Colonic mucosa (tissue), 4 donors: ENCODE measurements around the gene DMRTB1. TPM values are rescaled to one million over a fixed set of nuclear protein-coding genes. Genes with fewer than 3 reads are reported as not detected.

ENCODE experiments used
- DNase-seq: peaks from one replicate; pipeline ENCODE4 v3.0.0-alpha.2; 2020
- H3K27ac ChIP-seq: fragments of 200-600 bp; one replicate; pipeline ENCODE4 v1.8.0; 2021
- H3K27me3 ChIP-seq: fragments of 200-600 bp; one replicate; pipeline ENCODE4 v1.8.0; 2021
- H3K36me3 ChIP-seq: fragments of 200-600 bp; one replicate; pipeline ENCODE4 v1.8.0; 2021
- H3K4me1 ChIP-seq: fragments of 200-600 bp; one replicate; pipeline ENCODE4 v1.8.0; 2021; ENCODE audit warnings: mild to moderate bottlenecking
- H3K4me3 ChIP-seq: fragments of 200-600 bp; one replicate; pipeline ENCODE4 v1.8.0; 2021
- H3K9ac ChIP-seq, 2 donors: one replicate each; pipeline ENCODE4 v1.7.0; 2013; ENCODE audit warnings: control low read depth in 2 of 2, low read depth in 2 of 2, low read length in 2 of 2
- H3K9me3 ChIP-seq: fragments of 200-600 bp; one replicate; pipeline ENCODE4 v1.8.0; 2021
- CTCF ChIP-seq: fragments of 200-600 bp; IDR thresholded peaks from one replicate; pipeline ENCODE4 v1.8.0; 2022; ENCODE audit warnings: antibody characterized with exemption, mild to moderate bottlenecking
- intact Hi-C: fragments of 100-400 bp; cut with DNase I; formaldehyde crosslinking; loops from one replicate; pipeline ENCODE4 v1.14.1; 2022
- total RNA-seq, 2 donors: library from RNA; stranded (reverse); fragmentation: NEBNext Ultra II Directional in 1 of 2; extraction: Animal tissue kit (Norgen Biotek cat#: 25700) in 1 of 2; gene quantifications; one replicate each; pipeline ENCODE4 v1.2.1, GENCODE V29; 2021
- donor health status: healthy.
- donor health status: DM: no; HTN: no; CAD: no.
- donor health status: DM: no; HTN: no; CAD: no.

The DMRTB1 gene
- total RNA-seq, 2 donors from 2014 or later, result not detected

- no peaks in the 10 kb centered on the region for H3K9me3 ChIP-seq
- intact Hi-C loops, result no loop called here
- H3K27ac ChIP-seq, result no peak overlapping the region
- TF ChIP-seq CTCF, result no peak
- H3K4me3 ChIP-seq, result no peak overlapping the region
- H3K4me1 ChIP-seq, result no peaks in the 10 kb centered on the region
- no peaks in the 10 kb centered on the region for H3K36me3 ChIP-seq
- H3K27me3 ChIP-seq, result no peaks in the 10 kb centered on the region
- no peak overlapping the region for H3K9ac ChIP-seq
- DNase-seq, result no peak
Observed at GRCh38 chr1:53412285-53413174, 46.7 kb upstream of the DMRTB1 start.

GRCh38 chr1:53413175-53414001 lies 45.8 kb upstream of the DMRTB1 start:
- Histone ChIP-seq H3K36me3 (no peaks in the 10 kb centered on the region), H3K9me3 (no peaks in the 10 kb centered on the region), H3K27ac (no peak overlapping the region), H3K9ac (no peak overlapping the region), H3K4me1 (no peaks in the 10 kb centered on the region), H3K4me3 (no peak overlapping the region), H3K27me3 (no peaks in the 10 kb centered on the region)
- intact Hi-C loops, result no loop called here
- TF ChIP-seq CTCF, result no peak
- DNase-seq, result no peak

- no peaks in the 10 kb centered on the region for H3K4me1 ChIP-seq
- H3K4me3 ChIP-seq, result no peak overlapping the region
- TF ChIP-seq CTCF, result no peak
- H3K36me3 ChIP-seq, result no peaks in the 10 kb centered on the region
- H3K27ac ChIP-seq, result no peak overlapping the region
- DNase-seq, result no peak
- H3K9ac ChIP-seq, result no peak overlapping the region
- H3K9me3 ChIP-seq, result no peaks in the 10 kb centered on the region
- intact Hi-C loops, result no loop called here
- H3K27me3 ChIP-seq, result no peaks in the 10 kb centered on the region
Observed at GRCh38 chr1:53414632-53415031, 44.6 kb upstream of the DMRTB1 start.

GRCh38 chr1:53415432-53415831 lies 43.8 kb upstream of the DMRTB1 start:
- intact Hi-C loops, result no loop called here
- no peak for TF ChIP-seq CTCF
- no peak overlapping the region for H3K27ac ChIP-seq
- DNase-seq, result no peak
- no peaks in the 10 kb centered on the region for H3K36me3 ChIP-seq
- no peaks in the 10 kb centered on the region for H3K4me1 ChIP-seq
- no peak overlapping the region for H3K9ac ChIP-seq
- H3K27me3 ChIP-seq, result no peaks in the 10 kb centered on the region
- no peaks in the 10 kb centered on the region for H3K9me3 ChIP-seq
- H3K4me3 ChIP-seq, result no peak overlapping the region

- Histone ChIP-seq H3K9ac (no peak overlapping the region), H3K9me3 (no peaks in the 10 kb centered on the region), H3K4me1 (no peaks in the 10 kb centered on the region), H3K27ac (no peak overlapping the region), H3K4me3 (no peak overlapping the region), H3K36me3 (no peaks in the 10 kb centered on the region), H3K27me3 (no peaks in the 10 kb centered on the region)
- intact Hi-C loops, result no loop called here
- no peak for TF ChIP-seq CTCF
- no peak for DNase-seq
Observed at GRCh38 chr1:53416269-53416813, 42.9 kb upstream of the DMRTB1 start.
